NAMALWA (cell line): ENCODE measurements around the gene ID2.
A peak's percentile ranks its signal among the peaks of the same experiment; 100 is the strongest.
"Not testable (repeated sequence)": the region's sequence is repeated elsewhere in the genome, so short reads cannot be mapped to it uniquely, and the experiment has no call there.

ENCODE experiments used
- DNase-seq: peaks from one replicate; pipeline ENCODE4 v3.0.0-alpha.2; 2015; ENCODE audit warnings: low spot score

The ID2 gene

DNA sequence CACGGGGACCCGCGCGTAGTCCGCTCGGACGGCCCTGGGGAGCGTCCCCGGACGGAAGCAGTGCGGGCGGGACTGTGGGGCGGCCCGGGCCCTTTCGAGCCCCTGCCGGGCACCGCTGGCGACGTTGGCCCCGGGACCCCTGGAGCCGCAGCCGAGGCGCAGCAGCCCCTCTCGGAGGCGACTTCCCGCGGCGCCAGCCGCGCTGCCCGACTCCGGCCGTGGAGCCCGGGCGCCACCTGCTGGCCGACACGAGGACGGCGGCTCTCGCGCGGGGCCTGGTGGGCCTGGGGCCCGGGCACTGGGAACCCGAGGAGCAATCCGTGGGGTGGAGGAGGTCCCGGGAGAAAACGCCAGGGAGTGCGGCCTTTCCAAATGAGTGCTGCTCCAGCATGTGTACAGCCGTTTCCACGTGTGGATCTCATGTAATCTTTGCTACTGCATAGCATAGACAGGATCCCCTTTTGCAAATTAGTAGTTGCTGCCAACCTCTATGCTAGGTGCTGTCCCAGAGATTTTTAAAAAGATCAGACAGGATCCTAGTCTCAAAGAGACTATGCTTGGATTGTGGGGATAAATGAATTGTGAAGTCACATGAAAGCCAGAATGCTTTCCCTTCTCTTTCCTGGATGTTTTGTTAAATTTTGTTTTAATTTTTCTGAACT lies 4.0 kb downstream of the ID2 start:
- peak; percentile 76 for DNase-seq

DNA sequence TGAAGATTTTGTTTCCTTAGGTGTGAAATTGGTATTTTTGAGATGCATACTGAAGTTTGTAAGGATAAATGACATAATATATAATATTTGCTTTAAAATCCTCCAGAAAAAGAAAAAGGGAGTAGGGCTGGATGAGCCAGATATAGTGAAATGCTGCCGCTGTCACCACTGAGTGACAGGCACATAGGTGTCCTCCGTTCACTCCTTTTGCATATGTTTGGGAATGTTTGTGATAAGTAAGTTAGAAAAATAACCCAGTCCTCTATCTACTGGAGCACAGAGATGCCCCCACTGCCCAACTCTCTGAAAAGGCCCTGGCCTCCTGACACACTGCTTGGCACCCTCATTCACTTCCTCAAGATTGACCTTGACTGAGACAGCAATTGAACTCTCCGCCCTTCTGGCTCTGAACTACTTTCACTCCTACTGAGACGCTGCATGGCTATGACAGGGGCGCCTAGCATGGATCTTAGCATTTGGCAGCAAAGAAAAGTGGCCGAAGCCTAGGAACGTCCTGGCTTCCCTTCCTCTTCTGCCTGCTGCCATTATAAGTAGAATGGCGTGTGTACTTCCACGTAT lies 10.1 kb downstream of the ID2 start:
- DNase-seq = no peak

DNA sequence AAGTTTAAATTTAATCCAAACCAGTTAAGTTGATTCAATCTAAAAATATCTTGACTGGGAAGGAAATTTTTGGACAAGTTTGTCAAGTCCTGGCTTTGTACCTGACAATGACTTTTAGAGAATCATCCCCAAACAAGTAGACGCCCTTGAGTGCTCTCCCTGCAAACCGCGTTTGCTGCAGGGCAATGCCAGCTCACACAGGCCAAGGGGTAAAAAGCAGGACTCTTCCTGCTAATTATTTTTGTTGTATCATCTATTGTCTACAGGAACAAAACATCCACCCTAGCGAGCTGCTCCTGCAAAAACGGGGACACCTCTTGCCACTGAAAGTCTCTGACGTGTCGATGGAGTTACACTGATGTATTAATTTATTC lies 10.9 kb downstream of the ID2 start:
- no peak for DNase-seq

DNA sequence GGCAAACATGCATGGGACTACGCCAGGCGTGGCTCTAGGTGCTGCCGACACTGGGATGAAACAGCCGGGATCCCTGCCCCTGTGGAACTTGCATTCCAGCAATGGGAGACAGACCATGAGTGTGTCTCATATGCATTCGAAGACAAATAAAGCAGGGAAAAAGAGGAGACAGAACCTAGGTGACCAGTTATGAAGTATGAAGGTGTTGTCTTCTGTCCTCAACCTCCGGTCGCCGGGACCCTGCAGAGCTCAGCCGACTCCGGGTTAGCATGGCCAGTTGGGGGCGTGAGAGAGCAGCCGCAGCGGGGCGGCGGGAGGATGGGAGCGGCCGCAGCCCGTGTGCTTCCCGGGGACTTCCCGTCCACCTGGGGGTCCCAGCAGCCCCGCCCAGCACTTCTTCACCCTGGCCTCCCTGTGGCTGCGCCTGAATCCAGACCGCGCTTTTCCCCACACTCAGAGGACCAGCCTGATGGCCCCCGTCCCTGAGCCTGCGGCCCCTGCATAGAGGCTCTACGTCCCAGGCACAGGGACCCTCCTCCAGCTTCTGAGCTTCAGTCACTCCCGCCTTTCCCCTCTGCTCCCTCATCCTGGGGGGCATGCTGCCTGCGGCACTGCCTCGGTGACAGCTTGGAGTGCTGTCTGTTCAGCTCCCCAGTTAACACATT lies 11.4 kb downstream of the ID2 start:
- peak; percentile 43 for DNase-seq

DNA sequence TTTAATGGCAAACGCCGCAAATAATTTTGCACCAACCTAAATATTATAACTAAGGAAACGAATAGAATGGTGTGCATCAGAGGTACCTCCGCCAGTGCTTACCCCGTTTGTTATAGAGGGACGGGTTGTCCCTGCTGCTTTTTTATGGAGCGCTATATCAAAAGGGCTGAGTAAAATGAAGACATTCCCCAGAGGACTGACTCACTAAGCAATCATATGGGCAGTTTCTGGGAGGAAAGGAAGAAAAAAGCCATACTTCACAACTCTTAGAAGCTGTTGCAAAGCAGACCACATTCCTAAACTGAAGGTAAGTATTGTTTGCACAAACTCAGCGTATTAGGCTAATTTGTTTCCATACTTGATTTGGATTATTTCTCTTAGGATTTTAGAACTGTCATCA lies 12.9 kb downstream of the ID2 start:
- no peak for DNase-seq

DNA sequence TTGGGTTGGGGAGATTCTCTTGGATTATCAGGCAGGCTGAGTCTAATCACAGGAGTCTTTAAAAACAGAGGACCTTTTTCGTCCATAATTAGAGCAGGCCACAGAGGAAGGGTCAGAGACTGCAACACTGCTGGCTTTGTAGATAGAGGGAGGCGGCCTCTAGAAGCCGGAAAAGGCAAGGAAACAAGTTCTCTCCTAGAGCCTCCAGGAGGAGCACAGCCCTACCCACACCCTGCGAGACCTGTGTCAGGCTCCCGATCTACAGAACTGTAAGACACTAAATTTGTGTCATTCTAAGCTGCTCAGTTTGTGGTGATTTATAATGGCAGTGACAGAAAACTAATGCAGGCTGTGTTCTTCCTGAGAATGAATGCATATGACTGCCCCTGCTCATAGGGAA lies 15.3 kb downstream of the ID2 start:
- DNase-seq = no peak

DNA sequence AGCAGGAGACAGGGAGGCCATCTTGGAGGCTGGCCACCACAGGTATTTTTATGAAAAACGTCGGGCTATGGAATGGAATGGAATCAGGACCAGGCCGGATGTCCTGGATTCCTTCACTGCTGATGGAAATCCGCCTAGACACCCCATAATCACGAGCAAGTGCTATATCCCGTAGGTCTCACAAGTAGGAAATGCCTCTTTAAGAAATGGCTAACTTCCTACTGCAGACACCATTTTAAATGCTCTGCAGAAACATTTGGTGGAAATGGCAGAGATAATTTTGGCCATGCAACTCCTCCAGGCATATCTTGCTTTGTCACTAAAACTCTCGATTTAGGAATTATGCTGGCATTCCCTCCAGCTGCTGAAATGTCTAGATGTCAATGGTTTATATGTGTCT lies 18.0 kb downstream of the ID2 start:
- DNase-seq = no peak

DNA sequence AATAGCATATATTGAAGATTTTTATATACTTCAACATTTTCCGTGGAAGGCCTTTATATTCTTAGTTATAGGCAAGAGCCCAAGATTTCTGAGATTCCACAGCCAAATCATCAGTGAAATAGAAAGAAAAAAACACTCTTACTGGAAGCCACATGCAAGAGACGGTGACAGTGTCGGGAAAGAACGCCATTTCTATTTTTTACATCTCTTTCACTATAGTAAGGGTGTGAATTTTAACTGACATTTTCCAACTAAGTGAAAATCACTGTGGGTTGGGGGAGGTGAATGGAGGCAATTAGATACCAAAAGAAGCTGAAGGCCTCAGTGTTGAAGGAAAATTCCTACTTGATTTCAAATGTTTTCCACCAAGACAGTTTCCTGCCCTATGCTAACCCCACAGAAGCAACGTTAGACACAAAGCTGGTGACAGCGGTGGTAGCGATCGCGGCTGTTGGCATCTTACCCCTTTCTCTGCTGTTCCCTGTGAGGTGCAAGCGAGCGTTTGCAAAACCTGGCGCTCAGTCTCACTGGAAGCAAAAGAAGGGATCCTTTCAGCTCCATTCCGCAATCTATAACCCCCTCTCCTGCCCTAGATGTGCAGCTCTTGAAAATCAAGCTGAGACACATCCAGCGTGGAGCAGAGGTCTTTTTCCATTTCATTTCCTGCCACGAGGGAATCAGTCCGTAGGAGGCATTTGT lies 20.0 kb downstream of the ID2 start:
- no peak for DNase-seq

DNA sequence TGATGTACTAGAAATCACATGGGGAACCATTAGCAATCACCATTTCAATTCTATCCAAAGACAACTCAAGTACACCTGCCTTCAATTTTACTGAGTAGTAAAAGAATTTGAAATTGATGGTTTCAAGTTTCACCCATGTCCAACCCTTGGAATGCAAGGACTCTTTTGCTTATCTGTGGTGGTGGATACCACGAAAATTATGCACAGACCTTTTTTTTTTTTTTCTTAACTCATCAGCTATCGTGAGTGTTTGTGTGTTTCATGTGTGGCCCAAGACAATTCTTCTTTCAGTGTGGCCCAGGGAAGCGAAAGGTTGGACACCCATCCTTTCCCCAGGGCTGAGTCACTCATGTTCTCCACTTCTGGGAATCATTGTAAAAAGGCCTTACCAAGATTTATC lies 23.1 kb downstream of the ID2 start:
- DNase-seq = no peak

DNA sequence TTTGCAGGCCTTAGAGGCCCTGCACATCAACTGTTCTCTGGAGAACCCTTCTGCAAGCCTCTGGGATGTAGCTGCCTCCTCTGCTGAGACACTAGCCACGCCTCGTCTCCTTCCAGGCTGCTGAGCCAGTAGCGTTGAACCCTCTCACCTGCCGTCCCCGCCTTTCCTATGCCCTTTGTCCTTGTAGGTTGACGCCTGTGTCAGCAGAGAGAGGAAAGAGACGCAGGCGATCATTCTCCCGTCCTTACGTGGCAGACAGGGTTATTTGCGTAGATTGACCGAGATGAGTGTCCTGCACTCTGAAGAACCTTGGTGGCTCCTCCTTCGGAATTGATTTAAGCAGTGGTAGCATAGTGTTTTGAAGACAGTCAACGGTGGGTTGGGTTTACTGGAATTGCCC lies 27.8 kb downstream of the ID2 start:
- no peak for DNase-seq

DNA sequence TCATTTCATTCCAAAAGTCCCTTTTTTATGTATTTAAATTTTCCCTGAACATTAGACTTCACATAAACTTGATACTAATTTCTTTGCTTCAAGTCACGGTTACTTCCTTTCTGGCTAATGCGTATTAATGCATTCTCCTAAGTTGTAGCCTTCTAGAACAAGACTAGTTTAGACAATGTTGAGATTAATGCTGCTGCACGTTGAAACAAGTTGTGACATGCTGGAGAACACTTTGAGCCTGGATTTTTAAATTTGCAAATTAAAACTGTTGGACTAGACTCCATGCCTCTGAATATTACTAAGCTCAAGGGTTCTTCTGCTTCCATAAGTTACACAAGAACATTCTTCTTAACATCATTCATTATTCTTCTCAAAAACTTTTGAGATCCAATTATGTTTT lies 29.1 kb downstream of the ID2 start:
- DNase-seq = no peak

DNA sequence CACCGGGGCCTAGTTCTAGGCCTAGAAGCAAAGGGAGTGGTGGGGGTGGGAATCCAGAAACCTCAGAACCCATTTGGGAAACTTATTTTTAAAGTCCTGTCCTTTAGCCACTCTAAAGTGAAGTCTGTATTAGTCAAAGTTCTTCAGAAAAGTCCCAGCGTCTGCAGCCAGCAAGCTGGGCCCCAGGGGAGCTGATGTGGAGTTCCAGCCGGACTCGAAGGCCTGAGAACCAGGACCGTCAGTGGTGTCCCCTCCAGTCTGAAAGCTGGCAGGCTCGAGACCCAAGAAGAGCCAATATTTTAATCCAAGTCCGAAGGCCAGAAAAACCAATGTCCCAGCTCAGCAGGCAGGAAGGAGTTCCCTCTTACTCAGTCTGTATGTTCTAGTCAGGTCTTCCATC lies 32.4 kb downstream of the ID2 start:
- DNase-seq = no peak

DNA sequence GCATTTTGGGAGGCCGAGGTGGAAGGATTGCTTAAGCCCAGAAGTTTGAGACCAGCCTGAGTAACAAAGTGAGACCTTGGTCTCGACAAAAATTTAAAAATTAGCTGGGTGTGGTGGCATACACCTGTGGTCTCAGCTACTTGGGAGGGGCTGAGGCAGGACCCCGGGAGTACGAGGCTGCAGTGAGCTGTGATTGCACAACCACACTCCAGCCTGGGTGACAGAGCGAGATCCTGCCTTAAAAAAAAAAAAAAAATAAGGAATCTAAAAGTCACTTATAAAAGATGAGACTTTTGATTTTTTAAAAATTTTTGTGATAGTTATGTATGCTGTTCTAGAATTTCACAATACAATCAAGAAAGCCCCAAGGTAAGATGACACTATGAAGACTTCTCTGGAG lies 33.1 kb downstream of the ID2 start:
- no peak for DNase-seq

DNA sequence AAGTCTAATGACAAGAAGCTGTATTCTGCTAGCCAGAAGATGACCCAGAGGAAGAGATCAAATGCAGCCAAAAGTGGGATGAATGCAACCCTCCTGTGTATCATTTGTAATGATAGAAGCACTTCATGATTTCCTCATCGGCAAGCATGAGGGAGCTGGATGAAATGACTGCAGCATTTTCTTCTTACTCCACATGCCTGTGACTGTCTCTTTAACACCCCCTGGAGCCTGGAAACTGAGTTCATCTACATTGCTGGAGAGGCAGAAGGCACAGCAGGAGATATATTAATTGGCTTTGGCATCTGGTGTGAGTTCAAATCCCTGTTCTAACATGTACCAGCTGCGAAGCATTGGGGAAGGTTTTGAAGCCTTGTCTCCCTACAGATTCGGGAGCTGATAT lies 37.7 kb downstream of the ID2 start:
- no peak for DNase-seq

DNA sequence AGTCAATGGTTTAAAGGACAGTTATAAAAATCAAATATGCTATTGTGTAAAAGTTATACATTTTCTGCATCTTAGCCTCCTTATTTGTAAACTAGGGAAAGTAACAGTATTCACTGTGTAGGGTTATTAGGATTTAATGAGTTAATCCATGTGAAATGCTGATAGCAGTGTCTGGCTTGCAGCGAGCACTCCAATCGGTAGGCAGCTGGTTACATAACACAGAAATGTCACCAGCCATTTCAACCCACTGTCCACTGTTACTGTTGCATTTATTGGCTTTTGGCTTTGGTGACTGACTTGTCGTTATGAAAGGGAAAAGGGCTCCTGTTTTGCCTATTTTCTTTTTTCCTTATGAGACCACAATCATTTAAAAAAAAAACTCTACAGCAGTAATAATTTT lies 38.9 kb downstream of the ID2 start:
- no peak for DNase-seq

DNA sequence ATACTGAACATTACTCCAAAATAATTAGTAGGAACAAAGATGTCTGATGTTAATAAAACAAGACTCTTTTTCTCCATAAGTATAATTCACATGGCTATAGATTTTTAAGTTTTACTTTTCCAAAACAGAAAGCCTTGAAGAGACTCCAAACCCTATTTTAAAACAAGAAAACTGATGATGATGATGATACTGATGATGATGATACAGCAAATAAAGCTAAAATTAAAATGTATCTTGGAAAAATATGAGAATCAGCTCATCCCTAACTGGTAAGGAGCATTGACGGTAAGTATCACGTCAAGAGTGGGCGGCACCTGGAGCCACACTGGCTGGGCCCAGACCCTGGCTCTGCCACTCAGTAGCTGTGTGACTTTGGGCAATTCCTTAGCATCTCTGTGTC lies 39.6 kb downstream of the ID2 start:
- no peak for DNase-seq

DNA sequence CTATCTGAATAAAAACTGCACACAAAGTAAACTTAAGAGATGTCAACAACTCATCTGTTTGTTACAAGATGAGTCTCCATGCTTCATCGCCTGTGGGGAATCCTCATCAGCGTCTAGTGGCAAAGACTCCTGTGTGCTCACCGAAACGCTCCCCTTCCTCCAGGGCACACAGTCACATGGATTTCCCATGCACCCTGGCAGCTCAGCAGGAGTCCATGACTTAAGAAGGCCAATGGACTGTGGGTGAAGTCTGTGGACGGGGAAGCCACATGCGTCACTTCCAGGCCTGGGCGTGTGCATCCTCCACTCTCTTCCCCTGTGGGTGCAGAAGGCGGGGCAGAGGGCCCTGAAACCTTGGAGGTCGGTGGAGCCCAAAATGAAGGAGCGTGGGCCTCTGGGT lies 41.1 kb downstream of the ID2 start:
- no peak for DNase-seq

DNA sequence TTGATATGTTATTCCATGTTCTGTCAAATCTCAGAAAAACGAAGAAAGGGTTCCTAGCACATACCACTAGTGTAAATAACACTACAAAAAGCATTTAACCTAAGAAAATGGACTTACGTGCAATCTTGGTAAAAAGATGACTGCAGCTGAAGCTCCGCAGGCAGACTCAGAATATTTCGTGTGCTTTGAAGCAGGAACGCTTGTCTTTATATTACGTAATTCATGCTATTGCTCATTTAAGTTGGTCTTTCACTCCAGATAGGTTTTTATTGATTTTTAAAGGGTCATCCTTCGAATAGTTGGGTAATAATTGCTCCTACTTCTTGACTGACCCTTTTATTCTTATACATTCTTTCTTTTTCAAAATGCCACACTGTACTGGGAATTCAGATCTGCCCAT lies 44.0 kb downstream of the ID2 start:
- DNase-seq = no peak

DNA sequence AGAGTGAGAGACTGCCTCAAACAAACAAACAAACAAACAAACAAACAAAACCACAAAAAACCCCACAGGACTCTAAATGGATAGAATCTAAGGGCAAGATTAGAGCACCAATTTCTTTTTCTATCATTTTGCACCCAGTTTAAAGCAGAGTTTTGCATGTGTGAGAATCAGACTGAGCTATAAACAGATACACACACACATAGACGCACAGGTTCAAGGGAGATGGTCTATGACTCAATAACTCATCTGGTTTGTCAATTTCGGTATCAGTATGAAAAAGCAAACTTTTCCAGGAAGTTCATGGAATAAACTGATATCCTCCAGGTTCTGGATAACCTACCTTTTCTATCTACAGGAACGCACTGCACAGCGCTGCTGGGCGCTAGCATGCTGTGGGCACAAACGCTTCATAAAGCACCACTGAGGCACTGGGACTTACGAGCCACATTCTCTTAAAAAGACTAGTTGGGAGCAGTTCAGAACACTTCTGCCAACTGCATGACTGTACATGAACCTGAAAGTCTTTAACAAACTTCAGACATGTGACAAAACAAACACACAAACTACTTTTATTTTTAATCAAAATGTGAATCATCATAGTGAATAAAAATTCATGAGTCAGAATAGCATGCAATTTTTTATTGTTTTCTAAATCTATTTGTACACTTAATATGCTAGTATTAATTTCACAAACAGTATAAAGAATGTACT lies 46.6 kb downstream of the ID2 start:
- DNase-seq = no peak

DNA sequence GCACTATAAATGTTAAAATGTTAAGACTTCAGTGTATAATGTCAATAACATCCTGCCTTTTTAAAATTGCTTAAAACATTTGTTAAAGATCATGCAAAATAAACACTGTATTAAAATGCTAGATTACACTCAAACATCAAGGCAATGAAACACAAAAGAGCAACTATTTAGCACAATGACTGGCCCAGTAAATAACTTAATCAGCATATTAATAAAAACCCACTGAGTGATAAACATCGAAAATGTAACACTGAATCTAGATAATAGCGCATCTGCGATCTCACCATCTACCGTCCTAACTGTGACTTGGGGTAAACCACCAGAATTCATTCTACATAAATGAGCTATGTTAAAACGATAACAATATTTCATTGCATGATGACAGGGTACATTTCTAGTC lies 47.2 kb downstream of the ID2 start:
- not testable (repeated sequence) for DNase-seq

DNA sequence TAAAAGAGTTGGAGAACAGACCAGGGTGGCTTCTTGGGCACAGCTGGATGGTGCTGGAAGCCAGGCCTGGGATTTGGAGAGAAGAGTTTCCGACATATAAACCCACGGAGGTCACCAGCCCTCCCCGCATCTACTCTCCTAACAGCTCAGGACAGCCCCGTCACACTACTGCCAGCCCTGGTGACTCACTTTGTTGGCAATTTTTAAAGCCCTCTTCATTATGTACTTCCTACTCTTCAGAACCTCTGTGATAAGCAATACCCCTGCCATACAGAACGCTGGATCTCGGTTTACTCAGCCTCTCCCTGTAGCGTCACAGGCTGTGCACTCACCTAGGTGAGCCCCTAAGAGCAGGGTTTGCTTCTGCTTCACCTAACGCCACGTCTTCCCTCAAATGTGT lies 48.1 kb downstream of the ID2 start:
- no peak for DNase-seq

DNA sequence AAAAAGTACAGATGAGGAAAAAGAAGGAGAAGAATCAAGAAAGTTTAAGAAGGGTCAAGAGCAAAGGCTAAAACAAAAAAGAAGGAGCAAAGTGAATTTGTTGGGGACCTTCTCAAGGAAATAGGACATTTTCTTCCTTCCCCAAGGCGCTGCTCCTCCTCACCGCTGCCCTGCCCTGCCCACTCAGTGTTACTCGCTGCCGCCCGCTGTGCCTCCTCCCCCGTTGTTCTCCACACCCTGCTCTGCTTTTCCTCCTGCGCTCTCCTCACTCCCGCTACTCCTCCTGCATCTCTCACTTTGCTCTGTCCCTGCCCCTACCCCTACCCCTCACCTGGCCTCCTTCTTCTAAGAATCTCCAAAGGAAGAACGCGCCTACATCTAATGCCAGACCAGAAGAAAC lies 50.7 kb downstream of the ID2 start:
- DNase-seq = no peak
